DMS79 (cell line): ENCODE data around the gene MBP.

Source experiments
- DNase-seq: peaks from one replicate; lab custom pipeline; 2025; lab: John Stamatoyannopoulos, UW

Gene MBP

DNA sequence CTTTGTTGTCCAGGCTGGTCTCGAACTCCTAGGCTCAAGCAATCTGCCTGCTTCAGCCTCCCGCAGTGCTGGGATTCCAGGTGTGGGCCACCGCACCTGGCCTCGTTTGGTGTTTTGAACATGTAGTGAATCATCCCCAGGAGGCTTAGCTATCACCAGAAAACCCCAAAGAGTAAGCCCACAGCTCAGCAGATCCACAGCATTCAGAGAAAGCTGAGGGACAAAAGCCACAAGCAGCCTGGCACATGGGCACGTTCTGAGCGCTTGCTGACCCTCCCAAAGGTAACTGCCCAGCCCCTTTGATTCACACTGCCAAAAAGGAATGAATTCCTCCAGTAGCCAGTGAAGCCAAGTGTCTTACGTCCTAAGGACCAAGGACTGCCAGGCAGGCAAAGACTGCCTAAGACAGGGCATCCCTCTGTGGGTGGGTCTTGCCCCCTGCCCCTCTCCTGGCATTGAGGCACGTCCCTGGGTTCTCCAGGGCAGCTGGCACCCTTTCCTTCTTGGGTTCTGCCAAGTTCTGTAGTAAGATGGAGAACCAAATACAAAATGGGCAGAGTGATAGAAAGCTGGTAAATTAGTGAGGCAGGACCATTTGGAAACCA is 31.7 kb downstream of the MBP start:
- DNase-seq = no peak

DNA sequence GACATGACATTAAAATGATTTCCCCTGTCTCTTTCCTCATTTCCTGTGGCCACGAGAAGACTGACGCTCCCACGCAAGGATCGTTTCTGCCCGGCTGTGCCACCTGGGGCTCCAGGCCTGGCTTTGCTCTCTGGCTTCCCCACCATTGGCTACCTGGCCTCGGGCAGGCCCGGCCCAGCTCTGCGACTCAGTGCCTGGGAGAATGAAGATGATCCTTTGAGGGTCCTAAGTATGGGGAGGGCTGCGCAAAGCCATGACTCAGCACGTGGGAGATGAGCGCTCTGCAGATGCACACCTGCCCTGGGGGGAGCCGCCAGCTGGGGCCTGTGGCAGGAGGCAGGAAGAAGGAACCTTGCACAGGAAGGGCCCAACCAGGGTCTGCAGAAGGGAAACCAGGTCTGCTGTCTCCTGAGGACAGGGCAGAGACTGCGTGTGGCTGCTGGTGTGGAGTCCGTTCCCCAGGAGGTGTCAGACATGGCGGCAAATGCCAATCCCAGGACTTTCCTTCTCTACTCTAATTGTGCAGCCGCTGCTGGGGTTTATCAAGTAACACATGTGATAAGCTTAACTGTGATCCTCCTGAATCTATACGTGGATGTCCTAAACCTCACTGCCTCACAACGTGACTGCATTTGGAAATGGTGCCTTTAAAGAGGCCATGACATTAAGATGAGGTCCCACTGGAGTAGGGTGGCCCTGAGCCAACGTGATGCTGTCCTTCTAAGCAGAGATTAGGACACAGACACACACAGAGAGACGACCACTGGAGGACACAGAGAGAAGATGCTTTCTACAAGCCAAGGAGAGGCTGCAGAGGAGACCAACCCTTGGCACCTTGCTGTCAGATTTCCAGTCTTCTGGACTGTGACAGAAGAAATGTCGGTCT is 32.9 kb downstream of the MBP start:
- DNase-seq = no peak

DNA sequence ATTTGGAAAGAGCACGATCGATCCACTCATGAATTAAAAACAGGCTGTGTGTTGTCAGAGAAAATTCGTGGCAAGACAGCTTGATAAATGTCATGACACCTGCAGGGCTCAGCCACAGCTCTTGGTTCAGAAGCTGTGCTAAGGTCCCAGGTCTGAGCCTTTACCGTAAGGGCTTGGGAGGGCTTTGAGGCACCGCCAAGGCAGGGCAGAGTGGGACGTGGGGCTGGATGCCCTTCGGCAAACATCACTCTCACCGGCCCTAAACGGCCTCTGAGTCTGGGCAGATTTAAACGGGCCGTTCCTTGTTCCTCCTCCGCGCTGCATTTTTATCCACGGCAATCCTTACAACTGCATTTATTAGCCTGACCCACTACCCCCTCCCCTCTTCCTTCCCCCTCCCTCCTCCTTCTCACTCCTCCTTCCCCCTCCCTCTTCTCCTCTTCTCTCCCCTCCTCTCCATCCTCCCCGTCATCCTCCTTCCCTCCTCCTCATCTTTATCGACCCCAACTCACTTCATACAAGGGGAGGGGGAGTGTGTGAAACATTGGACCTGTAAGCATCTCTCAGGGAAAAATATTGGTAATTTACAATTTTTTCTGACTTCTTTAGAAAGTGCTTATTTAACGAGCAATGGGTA is 33.9 kb downstream of the MBP start:
- DNase-seq = no peak

DNA sequence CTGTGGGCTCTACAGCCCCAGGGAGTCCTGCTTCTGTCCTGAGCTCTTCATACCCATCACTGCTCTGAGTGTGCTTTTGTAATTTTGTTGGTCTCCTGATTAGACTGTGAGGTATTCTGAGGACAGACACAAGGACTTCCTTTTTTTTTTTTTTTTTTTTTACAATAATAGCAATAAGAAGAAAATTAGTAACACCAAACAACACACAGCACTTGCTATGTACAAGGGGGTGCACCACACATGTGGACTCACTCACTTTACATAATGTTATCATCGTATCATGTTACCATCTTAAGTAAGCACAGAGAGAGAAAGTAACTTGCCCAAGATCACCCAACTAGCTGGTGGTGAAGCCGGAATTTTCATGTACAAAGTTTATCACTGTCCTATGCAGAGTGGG is 34.6 kb downstream of the MBP start:
- no peak for DNase-seq

DNA sequence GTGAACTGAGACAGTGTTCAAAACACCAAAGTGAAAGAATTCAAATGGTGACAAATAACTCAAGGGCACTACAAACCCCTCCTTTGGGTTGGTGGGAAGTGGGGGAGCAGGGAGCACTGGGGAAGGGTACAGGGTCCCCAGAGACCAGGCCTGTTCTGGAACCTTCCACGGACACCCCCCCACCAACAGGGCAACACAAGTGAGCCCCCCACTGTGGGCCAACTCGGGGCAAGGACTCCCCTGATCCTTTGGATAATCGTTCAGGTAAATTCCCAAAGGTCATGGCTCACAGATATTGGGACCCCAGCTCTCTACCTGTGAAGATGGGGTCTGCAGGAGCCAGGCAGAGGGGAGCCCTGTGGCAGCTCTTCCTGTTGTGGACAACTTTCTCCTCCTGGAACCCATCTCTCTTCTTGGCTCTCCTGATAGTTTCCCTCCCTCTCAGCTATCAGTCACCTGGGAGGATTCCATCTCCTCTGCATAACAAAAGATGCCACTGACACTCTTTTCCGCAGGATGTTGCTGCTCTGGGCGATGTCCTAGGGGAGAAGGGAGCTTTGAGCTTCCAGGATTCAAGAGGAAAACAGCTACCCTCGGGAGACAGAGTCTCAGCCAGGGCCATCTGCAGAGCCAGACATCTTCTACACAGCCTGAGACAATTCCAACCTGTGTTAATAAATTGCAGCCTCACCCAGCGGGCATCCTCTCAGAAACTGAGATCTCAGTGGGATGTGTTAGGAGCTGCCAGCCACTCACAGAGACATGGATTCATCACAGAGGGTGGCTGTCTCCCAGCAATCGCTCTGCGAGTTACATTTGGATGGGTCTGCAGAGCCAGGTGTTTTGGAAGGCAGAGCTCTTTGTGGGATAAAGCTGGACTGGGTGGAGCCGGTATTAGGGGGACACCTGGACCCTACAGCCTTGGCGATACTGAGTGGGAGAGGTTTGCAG is 35.4 kb downstream of the MBP start:
- DNase-seq = no peak

DNA sequence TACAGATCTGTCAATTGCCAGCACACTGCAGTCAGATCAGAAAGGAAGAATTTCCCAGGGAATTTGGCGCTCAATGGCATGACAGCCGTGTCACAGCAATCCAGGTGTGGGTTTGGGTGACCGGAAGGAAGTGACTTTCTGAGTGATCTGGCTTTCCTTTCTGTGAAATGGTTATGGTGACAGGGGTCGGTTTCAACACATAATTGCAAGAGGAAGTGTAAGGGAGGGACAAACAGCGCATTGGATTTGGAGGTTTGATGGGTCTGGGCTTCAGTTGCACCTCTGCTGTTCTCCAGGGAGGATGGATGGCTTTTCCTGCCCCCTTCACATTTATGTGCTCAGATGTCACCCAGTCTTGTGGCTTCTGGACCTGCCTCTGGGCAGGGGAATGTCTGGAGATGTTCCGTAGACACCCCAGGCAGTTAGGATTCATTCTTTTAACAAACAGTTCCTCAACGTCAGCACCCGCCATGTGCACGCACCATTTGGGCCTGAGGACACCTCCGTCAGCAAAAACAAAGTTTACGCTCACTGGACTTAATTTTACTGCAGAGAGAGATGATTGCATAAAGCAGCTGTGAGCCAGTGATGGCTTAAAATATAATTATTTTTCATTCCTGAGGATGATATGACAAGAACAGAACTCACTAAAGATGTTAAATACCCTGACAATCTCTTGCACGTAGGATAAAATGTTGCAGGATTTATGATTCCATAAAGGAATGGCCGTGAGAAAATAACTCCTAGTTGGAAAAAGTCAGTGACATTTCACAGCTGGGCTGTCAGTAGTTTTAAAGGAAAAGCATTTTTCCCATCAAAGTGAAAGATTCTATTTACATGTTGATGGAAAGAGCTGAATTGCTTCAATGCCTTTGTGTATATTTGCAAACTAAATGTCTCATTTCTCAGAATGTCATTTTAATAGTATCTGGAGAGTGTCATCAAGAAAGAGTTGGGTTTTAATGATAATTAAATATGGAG is 36.9 kb downstream of the MBP start:
- DNase-seq = no peak

DNA sequence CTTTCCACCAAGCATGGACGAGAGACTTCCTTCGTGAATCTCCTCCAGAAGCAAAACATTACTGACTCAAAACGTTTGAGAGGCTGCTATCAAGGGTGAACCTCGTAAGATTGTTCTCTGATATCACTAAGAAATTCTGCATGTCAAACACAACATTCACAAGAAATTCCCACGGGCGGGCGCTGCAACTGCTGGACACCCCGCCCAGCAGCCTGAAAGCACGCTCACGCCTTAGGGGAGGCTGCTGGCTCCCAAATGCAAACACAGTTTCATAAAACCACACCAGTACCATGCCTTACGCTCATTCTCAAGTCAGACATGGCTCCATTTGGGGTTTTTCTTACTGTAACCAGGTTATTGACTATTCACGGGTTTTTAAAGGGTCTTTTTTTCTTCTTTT is 39.0 kb downstream of the MBP start:
- DNase-seq = no peak

DNA sequence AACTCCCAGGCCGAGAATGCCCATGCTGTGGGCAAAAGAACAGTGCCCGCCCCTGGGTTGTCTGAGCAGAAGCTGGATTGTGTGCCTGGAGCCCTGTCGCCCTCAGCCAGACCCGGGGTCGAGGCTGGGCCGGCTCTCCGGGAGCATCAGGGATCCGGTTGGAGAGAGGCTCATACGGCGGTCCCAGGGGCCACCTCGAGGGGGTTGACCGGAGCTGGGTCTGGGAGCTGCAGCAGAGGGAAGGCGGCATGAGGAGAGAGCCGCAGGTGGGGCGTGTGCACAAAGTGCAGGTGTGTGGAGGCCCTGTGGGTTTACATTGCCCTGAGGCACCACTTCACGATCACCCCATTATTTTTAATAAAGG is 39.5 kb downstream of the MBP start:
- DNase-seq = no peak

DNA sequence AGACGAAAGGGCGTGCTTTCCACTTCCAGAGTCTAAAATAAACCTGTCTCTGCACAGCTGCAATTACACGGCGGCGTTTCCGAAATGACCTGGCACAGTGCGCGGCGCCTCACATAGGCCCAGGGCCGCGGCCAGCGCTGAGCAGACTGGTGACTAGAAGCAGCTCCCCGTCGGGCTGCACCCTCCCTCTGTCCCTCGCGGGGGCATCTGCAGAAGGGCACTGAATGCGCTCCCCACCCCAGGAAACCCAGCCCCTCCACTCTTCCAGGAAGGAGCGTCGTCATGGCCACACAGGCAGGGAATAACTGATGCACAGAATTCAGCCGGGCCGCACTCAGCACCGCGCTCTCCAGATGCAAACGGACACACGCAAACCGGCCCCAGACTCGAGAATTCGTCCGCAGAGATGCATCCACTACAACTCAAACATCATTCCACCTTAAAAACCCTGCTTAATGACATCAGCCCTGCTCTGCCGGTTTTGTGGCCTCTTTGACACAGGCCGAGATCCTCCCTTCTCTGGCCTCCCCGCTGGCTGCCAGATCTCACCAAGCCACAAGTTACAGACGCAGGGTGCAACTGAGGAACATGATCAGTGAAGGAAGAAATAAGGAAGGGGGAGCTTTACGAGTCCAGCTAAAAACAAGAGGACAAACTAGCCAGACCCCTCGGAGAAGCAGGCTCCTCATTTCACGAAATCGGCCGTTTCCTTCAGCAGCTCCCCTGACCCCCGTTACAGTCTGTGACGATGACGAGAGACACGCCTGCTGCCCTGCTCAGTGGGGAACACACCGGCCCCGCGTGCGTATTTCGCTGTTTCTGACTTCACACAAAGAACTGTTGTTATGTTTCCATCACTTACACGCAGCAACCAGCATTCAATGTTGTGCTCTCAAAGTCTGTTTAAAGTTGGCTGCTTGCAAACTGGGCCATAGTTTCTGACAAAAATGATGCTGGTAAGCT is 40.2 kb downstream of the MBP start:
- no peak for DNase-seq

DNA sequence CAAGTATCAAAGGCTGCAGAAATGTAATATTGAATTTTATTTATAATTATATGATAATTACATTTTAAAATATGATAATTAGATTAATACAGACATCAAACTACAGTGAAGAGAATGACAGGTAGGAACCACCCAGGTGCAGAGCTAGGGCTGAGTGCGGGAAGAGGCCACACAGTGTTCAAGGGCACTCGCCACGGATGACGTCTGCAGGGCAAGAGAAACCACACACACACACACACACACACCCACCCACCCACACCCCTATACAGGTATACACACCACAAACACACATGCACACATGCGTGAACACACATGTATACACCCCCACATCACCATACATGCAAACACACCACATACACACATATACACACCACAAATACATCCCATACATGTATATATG is 41.2 kb downstream of the MBP start:
- DNase-seq = no peak

DNA sequence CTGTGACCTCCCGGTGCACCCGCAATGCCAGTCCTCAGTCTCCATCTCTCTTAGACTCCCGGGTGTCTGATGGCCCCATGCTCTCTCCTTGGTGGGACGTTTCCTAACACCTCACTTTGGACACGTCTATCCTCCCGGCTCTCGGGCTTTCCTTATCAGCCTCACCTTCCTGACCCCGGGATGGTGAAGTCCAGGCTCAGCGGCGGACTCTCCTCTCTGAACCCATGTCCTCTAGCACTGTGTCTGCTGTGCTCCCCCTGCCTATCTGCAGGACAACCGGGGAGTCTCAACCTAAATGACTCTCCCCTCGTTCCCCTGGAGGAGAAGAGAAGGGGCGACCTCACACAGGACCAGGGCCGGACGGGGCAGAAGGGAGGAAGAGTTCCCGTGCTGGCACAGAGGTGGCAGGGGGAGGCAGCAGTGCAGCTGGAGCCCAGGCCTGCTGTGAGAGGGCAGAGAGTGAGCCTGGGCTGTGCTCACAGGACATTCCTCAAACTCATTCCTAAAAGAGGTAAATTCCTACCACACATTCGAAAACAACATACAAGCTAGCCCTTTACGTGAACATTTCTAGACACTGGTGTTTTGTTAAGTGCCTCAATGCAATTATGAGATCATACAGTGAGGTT is 41.9 kb downstream of the MBP start:
- DNase-seq = no peak

DNA sequence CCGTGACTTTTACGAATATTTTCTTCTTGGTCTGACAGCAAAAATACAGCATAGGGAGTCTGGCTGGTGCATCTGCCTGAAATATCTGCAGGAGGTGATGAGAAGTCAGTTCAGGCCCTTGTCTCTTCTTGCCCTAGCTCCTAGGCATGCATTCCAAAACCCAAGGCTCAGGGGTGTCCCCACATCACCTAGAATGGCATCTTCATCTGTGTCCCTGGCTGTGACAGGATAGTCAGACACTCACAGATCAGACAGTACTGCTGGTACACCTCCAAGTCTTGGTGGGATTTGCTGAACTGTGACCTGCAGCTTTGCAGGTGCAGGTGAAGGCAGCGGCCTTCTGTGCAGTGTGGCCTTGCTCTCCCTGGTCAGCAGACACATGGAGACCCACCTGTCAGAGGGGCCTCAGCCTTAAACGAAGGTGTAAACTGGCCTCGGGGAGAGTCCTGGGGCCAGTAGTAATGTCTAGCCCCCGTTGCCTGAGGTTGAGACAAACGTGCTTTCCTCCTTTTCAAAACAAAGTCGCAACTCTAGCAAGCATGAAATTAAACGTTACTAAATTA is 42.8 kb downstream of the MBP start:
- DNase-seq = no peak

DNA sequence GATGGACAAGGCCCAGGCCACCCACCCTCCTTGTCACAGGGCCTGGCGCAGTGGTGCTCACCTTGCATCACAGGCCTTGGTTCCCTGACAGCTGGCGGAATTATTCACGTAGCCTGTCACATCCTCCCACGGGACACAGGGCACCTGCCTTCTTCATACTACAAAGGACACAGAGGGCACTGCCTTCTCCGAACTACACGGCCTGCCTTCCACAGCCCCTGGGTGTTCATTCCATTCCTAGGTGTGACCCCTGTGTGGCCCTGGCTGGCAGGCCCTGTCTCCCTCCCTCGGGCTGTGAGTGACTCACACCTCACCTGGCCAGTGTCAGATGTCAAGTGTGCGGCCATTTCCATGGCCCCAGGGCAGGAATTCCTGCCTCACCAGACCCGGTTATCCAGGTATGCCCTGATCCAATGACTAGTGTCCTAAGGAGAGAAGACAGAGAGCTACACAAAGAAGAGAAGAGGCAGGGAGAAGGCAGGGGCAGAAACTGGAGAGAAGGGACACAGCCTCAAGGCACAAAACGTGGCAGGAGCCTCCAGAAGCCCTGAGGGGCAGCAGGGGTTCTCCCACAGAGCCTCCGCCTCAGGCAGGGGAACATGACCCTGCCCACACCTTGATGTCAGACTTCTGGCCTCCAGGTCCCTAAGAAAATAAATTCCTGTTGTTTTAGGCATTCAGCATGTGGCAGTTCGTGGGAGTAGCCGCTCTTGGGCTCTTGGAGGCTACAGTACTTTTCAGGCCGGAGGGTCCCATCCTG is 43.4 kb downstream of the MBP start:
- no peak for DNase-seq

DNA sequence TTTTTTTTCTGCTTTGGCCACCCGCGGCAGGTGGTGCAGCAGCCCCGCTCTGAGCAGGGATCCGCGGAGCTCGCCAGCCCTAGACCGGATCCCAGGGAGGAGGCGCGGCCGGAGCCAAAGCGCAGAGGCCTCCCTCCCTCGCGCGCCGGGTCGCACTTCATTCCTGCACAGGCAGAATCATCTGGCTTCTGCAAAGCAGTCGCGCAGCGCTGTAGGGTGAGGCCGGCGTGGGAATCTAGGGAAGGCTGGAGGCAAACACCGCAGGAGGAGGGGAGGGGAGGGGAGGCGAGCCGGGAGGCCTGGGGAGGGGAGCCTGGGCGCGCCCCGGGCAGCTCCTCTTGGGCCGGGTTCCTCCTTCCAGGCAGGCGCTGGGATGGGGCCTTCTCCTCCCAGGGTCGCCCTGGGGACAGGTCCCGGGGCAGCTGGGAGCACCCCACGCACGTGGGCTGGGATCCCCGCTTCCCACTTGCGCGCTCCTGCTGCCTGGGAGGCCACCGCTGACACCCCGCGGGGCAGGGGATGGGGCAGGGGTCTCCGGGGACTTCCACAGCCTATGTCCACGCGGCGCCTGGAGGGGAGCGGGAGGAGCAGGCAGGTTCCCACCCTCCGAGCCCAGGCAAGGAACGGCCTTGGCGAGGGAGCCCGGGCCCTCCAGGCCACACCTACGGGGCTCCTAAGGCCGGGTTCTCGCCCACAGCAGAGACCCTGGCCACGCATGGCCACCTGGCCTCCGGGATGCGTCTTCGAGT is 45.0 kb downstream of the MBP start:
- DNase-seq = no peak

DNA sequence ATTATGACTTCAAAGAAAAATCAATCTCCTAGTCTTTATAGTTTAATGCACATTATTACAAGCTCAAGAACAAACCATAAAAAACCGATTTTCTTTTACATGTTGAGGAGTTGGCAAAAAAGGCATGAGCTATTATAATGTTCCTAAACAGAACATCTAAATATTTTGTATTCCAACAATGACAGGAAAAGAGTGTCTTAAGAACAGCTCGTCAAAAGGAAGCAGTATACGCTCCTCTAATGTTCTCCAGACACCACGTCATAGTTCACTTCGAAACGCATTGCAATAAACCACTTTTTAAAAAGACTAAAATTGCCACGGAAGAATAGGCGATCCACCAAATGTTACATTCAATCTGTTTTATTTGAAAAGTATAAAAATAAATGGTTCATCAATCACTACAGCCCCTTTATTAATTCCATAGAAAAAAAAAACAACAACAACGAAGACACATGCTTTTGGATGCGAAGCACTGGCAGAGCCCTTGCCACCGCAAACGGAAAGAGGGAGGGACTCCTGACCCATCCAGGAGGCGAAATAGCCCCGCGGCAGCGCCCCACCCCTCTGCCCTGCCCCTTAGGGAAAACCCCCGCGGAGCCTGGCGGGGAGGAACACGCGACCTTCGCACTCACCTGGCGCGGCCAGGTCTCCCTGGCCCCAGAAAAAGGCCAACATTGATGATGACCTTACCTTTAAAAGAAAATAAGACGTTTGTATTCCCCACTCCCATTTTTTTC is 45.8 kb downstream of the MBP start:
- DNase-seq = no peak

DNA sequence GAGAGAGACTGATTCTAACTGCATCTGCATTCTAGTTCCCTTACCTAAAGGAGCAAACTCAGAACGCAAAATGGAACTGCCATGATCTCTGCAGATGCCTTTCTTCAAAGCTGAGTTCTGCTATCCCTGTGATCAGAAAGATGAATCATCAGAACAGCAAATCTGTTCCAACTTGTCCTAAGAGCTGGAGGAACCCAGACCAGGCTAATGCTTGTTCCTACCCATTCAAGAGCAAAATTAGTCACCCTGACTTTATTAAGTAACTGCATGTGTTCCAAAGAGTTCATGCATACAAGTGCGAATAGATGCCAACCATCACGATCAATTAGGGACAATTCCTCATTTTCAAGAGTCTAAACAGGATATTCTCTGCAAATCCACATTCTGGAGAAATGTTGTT is 46.5 kb downstream of the MBP start:
- DNase-seq = no peak

DNA sequence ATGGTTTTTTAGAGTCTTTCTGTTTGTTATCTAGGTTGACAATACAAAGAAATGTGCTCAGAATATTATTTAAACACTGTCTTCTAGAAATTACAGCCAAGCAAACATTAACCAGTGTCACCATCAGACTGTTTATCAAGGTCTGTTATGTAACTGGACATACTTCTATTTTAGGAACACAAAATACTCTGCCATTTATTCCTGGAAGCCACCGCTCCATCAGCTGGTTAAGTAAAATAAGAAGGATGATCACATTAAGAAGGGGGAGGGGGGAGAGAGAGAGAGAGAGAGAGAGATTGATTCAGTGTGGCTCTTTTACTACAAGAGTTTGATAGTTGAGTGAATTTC is 47.9 kb downstream of the MBP start:
- DNase-seq = no peak
